Peyer's patch (tissue), 4 donors: ENCODE data around the gene DDIT3. TPM values are rescaled to one million over a fixed set of nuclear protein-coding genes. Genes with fewer than 3 reads are reported as not detected.

Source experiments
- DNase-seq, 3 donors: peaks; one replicate each; pipeline ENCODE4 v3.0.0-alpha.2; 2017 to 2019
- H3K27ac ChIP-seq, 4 donors: fragments of 200-600 bp; sonication (generic); one replicate each; pipeline ENCODE4 v1.5.1; 2016 to 2019
- H3K27me3 ChIP-seq, 2 donors: fragments of 200-600 bp; sonication (generic); one replicate each; pipeline ENCODE4 v1.5.1; 2019
- H3K36me3 ChIP-seq, 3 donors: fragments of 200-600 bp; sonication (generic); one replicate each; pipeline ENCODE4 v1.5.1; 2016 to 2019
- H3K4me1 ChIP-seq, 4 donors: fragments of 200-600 bp; sonication (generic); one replicate each; pipeline ENCODE4 v1.5.1; 2016 to 2019
- H3K4me3 ChIP-seq, 4 donors: fragments of 200-600 bp; sonication (generic); 1 replicate in 3 of 4; 2 replicates in 1 of 4; pipeline ENCODE4 v1.5.1; 2016 to 2019; ENCODE audit warnings: mild to moderate bottlenecking in 1 of 4
- H3K9me3 ChIP-seq, 4 donors: fragments of 200-600 bp; sonication (generic); one replicate each; pipeline ENCODE4 v1.5.1; 2016 to 2019; ENCODE audit warnings: mild to moderate bottlenecking in 1 of 4
- CTCF ChIP-seq, 6 experiments: fragments of 450-650 bp in 4 of 6; fragments of 200-600 bp in 2 of 6; sonication (generic) in 1 of 6; IDR thresholded peaks; one replicate each; pipeline ENCODE4 v1.5.1; 2017 to 2019; ENCODE audit warnings: antibody characterized with exemption in 6 of 6, mild to moderate bottlenecking in 3 of 6, moderate library complexity in 1 of 6
- POLR2A ChIP-seq, 2 donors: fragments of 450-650 bp; IDR thresholded peaks; one replicate each; pipeline ENCODE4 v1.5.1; 2017; ENCODE audit warnings: antibody characterized with exemption in 2 of 2, mild to moderate bottlenecking in 2 of 2, moderate library complexity in 2 of 2
- total RNA-seq, 4 donors: library from RNA; depleted of rRNA; stranded (reverse); fragments of >200 nt; gene quantifications; one replicate each; pipeline ENCODE4 v1.1.0, GENCODE V29; 2016

Gene DDIT3
- total RNA-seq, 4 donors from 2014 or later, result 9.1 to 44.6 (median 24.0) TPM

- no peak for TF ChIP-seq CTCF (IDR thresholded peaks at IDR 0.05)
- TF ChIP-seq POLR2A (IDR thresholded peaks at IDR 0.05), result no peak
- no peaks in the 10 kb centered on the region for H3K9me3 ChIP-seq
- peak overlapping the region; percentile 43 to 56 (median 46) for H3K4me3 ChIP-seq
- DNase-seq, result peak in 1 of 3 donors; percentile 59
- H3K27ac ChIP-seq, result peak overlapping the region in 3 of 4 donors; percentile 82 to 95 (median 87)
- H3K4me1 ChIP-seq, result peaks cover 8 to 33% (median 27%) of the 10 kb centered on the region in 4 donors
- H3K36me3 ChIP-seq, result peaks cover 0 to 9% (median 0%) of the 10 kb centered on the region in 3 donors
- H3K27me3 ChIP-seq, result peaks cover 0 to 11% of the 10 kb centered on the region in 2 donors
Measured at GRCh38 chr12:57475271-57476161, 44.8 kb downstream of the DDIT3 start.

- H3K27me3 ChIP-seq, result peaks cover 0 to 11% of the 10 kb centered on the region in 2 donors
- peaks cover 0 to 9% (median 0%) of the 10 kb centered on the region in 3 donors for H3K36me3 ChIP-seq
- H3K4me3 ChIP-seq, result peak overlapping the region in 2 of 4 donors; percentile 44 to 47
- no peak for DNase-seq
- no peak for TF ChIP-seq CTCF (IDR thresholded peaks at IDR 0.05)
- TF ChIP-seq POLR2A (IDR thresholded peaks at IDR 0.05), result no peak
- peaks cover 8 to 36% (median 22%) of the 10 kb centered on the region in 4 donors for H3K4me1 ChIP-seq
- H3K9me3 ChIP-seq, result no peaks in the 10 kb centered on the region
- H3K27ac ChIP-seq, result no peak overlapping the region
Measured at GRCh38 chr12:57474862-57475261, 45.5 kb downstream of the DDIT3 start.

GRCh38 chr12:57474430-57474829, 45.9 kb downstream of the DDIT3 start:
- peaks cover 0 to 9% (median 0%) of the 10 kb centered on the region in 3 donors for H3K36me3 ChIP-seq
- no peak for TF ChIP-seq POLR2A (IDR thresholded peaks at IDR 0.05)
- TF ChIP-seq CTCF (IDR thresholded peaks at IDR 0.05), result no peak
- peaks cover 8 to 36% (median 21%) of the 10 kb centered on the region in 4 donors for H3K4me1 ChIP-seq
- no peak for DNase-seq
- no peak overlapping the region for H3K27ac ChIP-seq
- H3K9me3 ChIP-seq, result no peaks in the 10 kb centered on the region
- H3K27me3 ChIP-seq, result peaks cover 0 to 11% of the 10 kb centered on the region in 2 donors
- no peak overlapping the region for H3K4me3 ChIP-seq

- Histone ChIP-seq H3K9me3 (no peaks in the 10 kb centered on the region), H3K4me3 (no peak overlapping the region), H3K36me3 (peaks cover 0 to 9% (median 0%) of the 10 kb centered on the region in 3 donors), H3K4me1 (peaks cover 8 to 36% (median 20%) of the 10 kb centered on the region in 4 donors), H3K27me3 (peaks cover 0 to 11% of the 10 kb centered on the region in 2 donors), H3K27ac (no peak overlapping the region)
- TF ChIP-seq CTCF (IDR thresholded peaks at IDR 0.05), result no peak
- no peak for TF ChIP-seq POLR2A (IDR thresholded peaks at IDR 0.05)
- no peak for DNase-seq
Measured at GRCh38 chr12:57473886-57474285, 46.4 kb downstream of the DDIT3 start.

GRCh38 chr12:57473392-57473791, 46.9 kb downstream of the DDIT3 start:
- Histone ChIP-seq H3K36me3 (peaks cover 0 to 9% (median 0%) of the 10 kb centered on the region in 3 donors), H3K27ac (no peak overlapping the region), H3K27me3 (peaks cover 0 to 11% of the 10 kb centered on the region in 2 donors), H3K9me3 (no peaks in the 10 kb centered on the region), H3K4me1 (peaks cover 8 to 36% (median 18%) of the 10 kb centered on the region in 4 donors), H3K4me3 (no peak overlapping the region)
- TF ChIP-seq CTCF (IDR thresholded peaks at IDR 0.05) (no peak), POLR2A (IDR thresholded peaks at IDR 0.05) (no peak)
- no peak for DNase-seq
